Ovary (tissue), 3 donors: Measurements from ENCODE around the gene PTGES3L.

ENCODE experiments used
- POLR2A ChIP-seq: fragments of 450-650 bp; IDR thresholded peaks from one replicate; pipeline ENCODE4 v1.6.1; 2017; ENCODE audit warnings: antibody characterized with exemption, mild to moderate bottlenecking, moderate library complexity
- TF ChIP-seq, protein P1 (sequence below), 3 donors: fragments of 450-650 bp in 2 of 3; fragments of 200-600 bp in 1 of 3; IDR thresholded peaks; one replicate each; pipeline versions ENCODE4 v1.5.1 to v1.8.0; 2016 to 2022; ENCODE audit warnings: antibody characterized with exemption in 3 of 3, mild to moderate bottlenecking in 1 of 3
- donor health status: DM: no; HTN: no; CAD: no.

DNA sequence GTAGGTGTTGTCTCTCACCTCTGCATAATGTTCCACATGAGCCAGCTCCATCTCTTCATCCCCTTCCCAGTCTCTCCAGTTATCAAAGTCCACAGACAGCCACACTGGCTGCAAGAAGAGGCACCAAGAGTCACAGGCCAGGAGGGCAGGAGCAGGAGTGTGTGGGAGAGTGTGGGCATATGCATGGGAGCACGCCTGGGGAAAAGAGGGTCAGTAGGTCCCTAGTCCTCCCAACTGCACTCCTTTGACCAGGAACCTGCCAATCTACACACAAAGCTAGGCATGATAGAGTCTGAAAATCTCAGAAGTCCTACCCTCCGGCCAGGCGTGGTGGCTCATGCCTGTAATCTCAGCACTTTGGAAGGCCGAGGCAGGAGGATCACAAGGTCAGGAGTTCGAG lies 8.3 kb downstream of the PTGES3L start:
- TF ChIP-seq, protein P1, sequence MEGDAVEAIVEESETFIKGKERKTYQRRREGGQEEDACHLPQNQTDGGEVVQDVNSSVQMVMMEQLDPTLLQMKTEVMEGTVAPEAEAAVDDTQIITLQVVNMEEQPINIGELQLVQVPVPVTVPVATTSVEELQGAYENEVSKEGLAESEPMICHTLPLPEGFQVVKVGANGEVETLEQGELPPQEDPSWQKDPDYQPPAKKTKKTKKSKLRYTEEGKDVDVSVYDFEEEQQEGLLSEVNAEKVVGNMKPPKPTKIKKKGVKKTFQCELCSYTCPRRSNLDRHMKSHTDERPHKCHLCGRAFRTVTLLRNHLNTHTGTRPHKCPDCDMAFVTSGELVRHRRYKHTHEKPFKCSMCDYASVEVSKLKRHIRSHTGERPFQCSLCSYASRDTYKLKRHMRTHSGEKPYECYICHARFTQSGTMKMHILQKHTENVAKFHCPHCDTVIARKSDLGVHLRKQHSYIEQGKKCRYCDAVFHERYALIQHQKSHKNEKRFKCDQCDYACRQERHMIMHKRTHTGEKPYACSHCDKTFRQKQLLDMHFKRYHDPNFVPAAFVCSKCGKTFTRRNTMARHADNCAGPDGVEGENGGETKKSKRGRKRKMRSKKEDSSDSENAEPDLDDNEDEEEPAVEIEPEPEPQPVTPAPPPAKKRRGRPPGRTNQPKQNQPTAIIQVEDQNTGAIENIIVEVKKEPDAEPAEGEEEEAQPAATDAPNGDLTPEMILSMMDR (IDR thresholded peaks at IDR 0.05) = no peak
- TF ChIP-seq POLR2A = no peak
